ENCODE measurements around the gene EIF3B.
A peak's percentile ranks its signal among the peaks of the same experiment; 100 is the strongest.
"Not testable (repeated sequence)": the region's sequence is repeated elsewhere in the genome, so short reads cannot be mapped to it uniquely, and the experiment has no call there.

The EIF3B gene

GRCh38 chr7:2354186-2354938 lies at the start of gene EIF3B:
Gene EIF3B, plus strand, starts transcription at chr7:2354827. Its CDS starts 95 bp downstream, at chr7:2354922.
- peak; percentile 54 for DNase-seq

- DNase-seq: not testable (repeated sequence)
Observed at GRCh38 chr7:2305258-2305657, 49.4 kb upstream of the EIF3B start.

GRCh38 chr7:2306688-2307087 lies 47.9 kb upstream of the EIF3B start:
- no peak for DNase-seq

- DNase-seq: no peak
Observed at GRCh38 chr7:2307690-2308107, 46.9 kb upstream of the EIF3B start.

- DNase-seq: no peak
Observed at GRCh38 chr7:2309889-2310331, 44.7 kb upstream of the EIF3B start.

GRCh38 chr7:2312267-2312929 lies 42.2 kb upstream of the EIF3B start:
- no peak for DNase-seq

- no peak for DNase-seq
Observed at GRCh38 chr7:2313450-2314208, 41.0 kb upstream of the EIF3B start.

GRCh38 chr7:2314209-2314955 lies 40.2 kb upstream of the EIF3B start, which contains the start of gene SNX8:
Gene SNX8, minus strand, starts transcription at chr7:2314441. Its CDS starts 20 bp downstream, at chr7:2314421.
- DNase-seq: peak; percentile 51

- DNase-seq: not testable (repeated sequence)
Observed at GRCh38 chr7:2314956-2315530, 39.6 kb upstream of the EIF3B start.

GRCh38 chr7:2315787-2316186 lies 38.8 kb upstream of the EIF3B start:
- no peak for DNase-seq

GRCh38 chr7:2316578-2316977 lies 38.0 kb upstream of the EIF3B start:
- DNase-seq: no peak

GRCh38 chr7:2317556-2318293 lies 36.9 kb upstream of the EIF3B start:
- DNase-seq: no peak

- no peak for DNase-seq
Observed at GRCh38 chr7:2321020-2321419, 33.6 kb upstream of the EIF3B start.

GRCh38 chr7:2325162-2325561 lies 29.5 kb upstream of the EIF3B start:
- DNase-seq: no peak

GRCh38 chr7:2326951-2327350 lies 27.7 kb upstream of the EIF3B start:
- no peak for DNase-seq

- no peak for DNase-seq
Observed at GRCh38 chr7:2330493-2330892, 24.1 kb upstream of the EIF3B start.

- no peak for DNase-seq
Observed at GRCh38 chr7:2331707-2332106, 22.9 kb upstream of the EIF3B start.

GRCh38 chr7:2332606-2333231 lies 21.9 kb upstream of the EIF3B start:
- DNase-seq: not testable (repeated sequence)

- no peak for DNase-seq
Observed at GRCh38 chr7:2336626-2337299, 17.9 kb upstream of the EIF3B start.

GRCh38 chr7:2347351-2348063 lies 7.1 kb upstream of the EIF3B start:
- not testable (repeated sequence) for DNase-seq

All from NCI-H187 treated with DMSO at 0.1 percent for 48 hours (cell line).